Astrocyte of the spinal cord (primary cell): ENCODE results near the gene PROX1.

ENCODE experiments used
- DNase-seq: peaks from one replicate; pipeline ENCODE4 v3.0.0; 2011; ENCODE audit warnings: low read depth, low spot score
- H3K4me3 ChIP-seq: 2 replicates; pipeline ENCODE4 v1.5.1; 2011; ENCODE audit warnings: low read depth, mild to moderate bottlenecking, low read length, moderate library complexity
- CTCF ChIP-seq: IDR thresholded peaks from 2 replicates; pipeline ENCODE4 v1.5.1; 2012; ENCODE audit warnings: low read depth, mild to moderate bottlenecking, low read length, inconsistent platforms
- in situ Hi-C: cut with HindIII; loops from 2 replicates; pipeline ENCODE4 v1.10.0; 2017; ENCODE audit warnings: low sequenced_read_pairs

Gene PROX1

GRCh38 chr1:214008791-214009422 lies 21.1 kb downstream of the PROX1 start:
- DNase-seq: no peak
- no peak for TF ChIP-seq CTCF
- in situ Hi-C loops: no loop called here
- no peak overlapping the region for H3K4me3 ChIP-seq

- no peak overlapping the region for H3K4me3 ChIP-seq
- DNase-seq: no peak
- no peak for TF ChIP-seq CTCF
- in situ Hi-C loops: no loop called here
Observed at GRCh38 chr1:214009423-214010196, 21.8 kb downstream of the PROX1 start.

GRCh38 chr1:214010197-214010573 lies 22.4 kb downstream of the PROX1 start:
- DNase-seq: no peak
- no peak overlapping the region for H3K4me3 ChIP-seq
- in situ Hi-C loops: no loop called here
- TF ChIP-seq CTCF: no peak

GRCh38 chr1:214010717-214011116 lies 22.9 kb downstream of the PROX1 start:
- in situ Hi-C loops: no loop called here
- H3K4me3 ChIP-seq: no peak overlapping the region
- no peak for TF ChIP-seq CTCF
- DNase-seq: no peak

- in situ Hi-C loops: no loop called here
- DNase-seq: peak; percentile 50
- no peak overlapping the region for H3K4me3 ChIP-seq
- TF ChIP-seq CTCF: no peak
Observed at GRCh38 chr1:214012418-214012817, 24.6 kb downstream of the PROX1 start.

GRCh38 chr1:214013614-214014377 lies 26.0 kb downstream of the PROX1 start:
- DNase-seq: no peak
- H3K4me3 ChIP-seq: no peak overlapping the region
- no peak for TF ChIP-seq CTCF
- in situ Hi-C loops: no loop called here
